Progenitor cell of endocrine pancreas (in vitro differentiated cells): ENCODE measurements around the gene SKA2. TPM values are rescaled to one million over a fixed set of nuclear protein-coding genes. Genes with fewer than 3 reads are reported as not detected.
A peak's percentile ranks its signal among the peaks of the same experiment; 100 is the strongest.

Experiments
- DNase-seq: peaks from one replicate; pipeline ENCODE4 v3.0.0; 2021; ENCODE audit warnings: low spot score; ENCODE audit not compliant: unreplicated experiment
- H3K27ac Mint-ChIP-seq: 2 replicates; pipeline ENCODE4 v1.8.0; 2021; ENCODE audit warnings: mild to moderate bottlenecking, moderate library complexity, mixed read lengths
- H3K27me3 Mint-ChIP-seq: 2 replicates; pipeline ENCODE4 v1.8.0; 2021; ENCODE audit warnings: mixed read lengths
- H3K36me3 Mint-ChIP-seq: 2 replicates; pipeline ENCODE4 v1.8.0; 2022; ENCODE audit warnings: mixed read lengths; ENCODE audit not compliant: insufficient read depth
- H3K4me1 Mint-ChIP-seq: 2 replicates; pipeline ENCODE4 v1.8.0; 2021; ENCODE audit warnings: low read depth, mixed read lengths
- H3K4me3 Mint-ChIP-seq: 2 replicates; pipeline ENCODE4 v1.8.0; 2021; ENCODE audit warnings: low read depth, mild to moderate bottlenecking, moderate library complexity, mixed read lengths
- H3K9me3 Mint-ChIP-seq: 2 replicates; pipeline ENCODE4 v1.8.0; 2021; ENCODE audit warnings: low read depth, mixed read lengths
- CTCF ChIP-seq: fragments of 200-600 bp; sonication (generic); IDR thresholded peaks from one replicate; pipeline ENCODE4 v1.5.0; 2021; ENCODE audit warnings: antibody characterized with exemption, mild to moderate bottlenecking; ENCODE audit not compliant: unreplicated experiment
- total RNA-seq: library from RNA; stranded (reverse); gene quantifications from 2 replicates; pipeline ENCODE4 v1.2.1, GENCODE V29; 2021

Gene SKA2
- total RNA-seq, 1 donor from 2014 or later = 61.6 TPM

DNA sequence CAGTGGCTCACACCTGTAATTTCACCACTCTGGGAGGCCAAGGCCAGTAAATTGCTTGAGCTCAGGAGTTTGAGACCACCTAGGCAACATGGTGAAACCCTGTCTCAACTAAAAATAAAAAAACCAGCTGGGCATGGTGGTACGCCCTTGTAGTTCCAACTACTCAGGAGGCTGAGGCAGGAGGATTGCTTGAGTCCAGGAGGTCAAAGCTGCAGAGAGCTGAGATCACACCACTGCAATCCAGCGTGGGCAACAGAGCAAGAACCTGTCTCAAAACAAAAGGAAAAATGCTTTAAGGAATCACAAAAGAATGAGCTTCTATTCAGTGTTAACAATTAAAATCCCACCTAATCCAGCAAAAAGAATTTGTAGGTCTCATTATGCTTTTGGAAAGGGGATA lies 6.5 kb upstream of the SKA2 start:
- no peak for TF ChIP-seq CTCF
- Mint-ChIP-seq H3K4me1 (peaks cover 3% of the 10 kb centered on the region), H3K9me3 (no peaks in the 10 kb centered on the region), H3K36me3 (no peaks in the 10 kb centered on the region), H3K27me3 (no peaks in the 10 kb centered on the region), H3K4me3 (no peak overlapping the region), H3K27ac (no peak overlapping the region)
- DNase-seq = no peak

DNA sequence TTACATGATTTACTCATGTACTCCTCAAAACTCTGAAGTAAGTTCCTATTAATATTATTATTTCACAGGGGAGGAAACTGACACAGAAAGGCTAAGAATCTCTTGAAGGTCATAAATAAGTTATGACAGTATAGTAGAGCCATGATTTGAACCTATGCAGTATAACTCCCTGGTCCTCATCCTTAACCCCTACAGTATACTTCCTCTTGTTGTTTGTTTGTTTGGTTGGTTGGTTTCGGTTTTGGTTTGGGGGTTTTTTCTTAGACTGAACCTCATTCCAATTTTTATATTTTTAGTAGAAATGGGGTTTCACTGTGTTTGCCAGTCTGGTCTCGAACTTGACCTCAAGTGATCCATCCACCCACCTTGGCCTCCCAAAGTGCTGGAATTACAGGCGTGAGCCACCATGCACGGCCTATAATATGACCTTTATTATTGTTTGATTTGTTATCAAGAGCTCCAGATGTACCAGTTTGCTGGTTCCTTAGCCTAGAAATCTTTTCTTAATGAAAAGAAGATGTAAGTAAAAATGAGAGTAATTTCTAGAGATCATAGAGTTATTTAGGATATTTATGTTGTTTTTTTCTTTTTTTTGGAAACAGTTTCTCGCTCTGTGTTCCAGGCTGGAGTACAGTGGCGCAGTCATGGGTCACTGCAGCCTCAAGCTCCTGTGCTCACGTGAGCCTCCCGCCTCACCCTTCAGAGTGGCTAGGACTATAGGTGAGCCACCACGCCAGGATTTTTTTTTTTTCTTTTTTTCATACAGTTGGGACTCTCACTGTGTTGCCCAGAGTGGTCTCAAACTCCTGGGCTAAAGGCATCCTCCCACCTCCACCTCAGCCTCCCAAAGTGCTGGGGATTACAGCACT lies 5.4 kb upstream of the SKA2 start:
- H3K27me3 Mint-ChIP-seq = no peaks in the 10 kb centered on the region
- DNase-seq = no peak
- H3K4me1 Mint-ChIP-seq = peaks cover 4% of the 10 kb centered on the region
- H3K9me3 Mint-ChIP-seq = no peaks in the 10 kb centered on the region
- no peaks in the 10 kb centered on the region for H3K36me3 Mint-ChIP-seq
- H3K27ac Mint-ChIP-seq = no peak overlapping the region
- no peak overlapping the region for H3K4me3 Mint-ChIP-seq
- TF ChIP-seq CTCF = no peak

- Mint-ChIP-seq H3K9me3 (no peaks in the 10 kb centered on the region), H3K27ac (peak within 1 kb of the TSS; percentile 73), H3K36me3 (no peaks in the 10 kb centered on the region), H3K27me3 (no peaks in the 10 kb centered on the region), H3K4me1 (peaks cover 26% of the 10 kb centered on the region), H3K4me3 (no peak within 1 kb of the TSS)
- no peak for TF ChIP-seq CTCF
- DNase-seq = peak; percentile 83
These were observed 622 bp upstream of the SKA2 start, which contains the start of gene PRR11 for GRCh38 chr17:59155439-59156177. PRR11 (plus strand) TSS chr17:59155746; CDS start chr17:59169753, 14,007 bp downstream.

- no peak overlapping the region for H3K27ac Mint-ChIP-seq
- H3K9me3 Mint-ChIP-seq = no peaks in the 10 kb centered on the region
- H3K36me3 Mint-ChIP-seq = no peaks in the 10 kb centered on the region
- no peaks in the 10 kb centered on the region for H3K27me3 Mint-ChIP-seq
- H3K4me1 Mint-ChIP-seq = peaks cover 29% of the 10 kb centered on the region
- no peak for TF ChIP-seq CTCF
- H3K4me3 Mint-ChIP-seq = no peak overlapping the region
- peak; percentile 16 for DNase-seq
These were observed 680 bp downstream of the SKA2 start for GRCh38 chr17:59154292-59154720.

DNA sequence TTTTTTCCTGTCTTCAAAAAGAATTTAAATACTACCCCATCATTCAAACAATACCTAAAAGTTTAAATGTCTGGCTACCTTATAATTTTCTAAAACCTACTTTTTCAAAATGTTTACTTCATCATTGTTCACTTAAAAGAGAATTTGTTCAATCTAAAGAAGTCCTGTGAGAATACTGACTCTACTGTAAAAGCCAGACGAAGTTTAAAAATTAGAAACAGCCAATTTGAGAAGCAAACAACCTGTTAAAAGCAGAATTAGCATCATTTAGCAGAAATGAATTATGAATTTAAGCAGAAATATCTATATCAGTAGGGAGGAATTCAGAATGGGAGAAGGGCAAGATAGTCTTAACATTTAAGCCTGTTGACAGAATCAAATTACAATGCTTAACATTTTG lies 2.1 kb downstream of the SKA2 start:
- Mint-ChIP-seq H3K4me1 (peaks cover 31% of the 10 kb centered on the region), H3K4me3 (no peak overlapping the region), H3K9me3 (no peaks in the 10 kb centered on the region), H3K27me3 (no peaks in the 10 kb centered on the region), H3K36me3 (no peaks in the 10 kb centered on the region), H3K27ac (no peak overlapping the region)
- no peak for DNase-seq
- TF ChIP-seq CTCF = no peak
